OCI-LY7 (cell line): Measurements from ENCODE around the gene ALDH1A2.

Source experiments
- EZH2phosphoT487 ChIP-seq: fragments of 200-600 bp; sonication (generic); IDR thresholded peaks from 2 replicates; pipeline ENCODE4 v1.6.1; 2018; ENCODE audit warnings: low read depth, borderline replicate concordance, mild to moderate bottlenecking, mixed run types, antibody characterized with exemption, low read length, moderate library complexity, mixed read lengths
- TF ChIP-seq, protein P1 (sequence below): fragments of 200-600 bp; sonication (generic); conservative IDR thresholded peaks from 2 replicates; pipeline ENCODE4 v1.5.1; 2014; ENCODE audit warnings: mild to moderate bottlenecking, antibody characterized with exemption, low read length, moderate library complexity, mixed read lengths

- TF ChIP-seq, protein P1, sequence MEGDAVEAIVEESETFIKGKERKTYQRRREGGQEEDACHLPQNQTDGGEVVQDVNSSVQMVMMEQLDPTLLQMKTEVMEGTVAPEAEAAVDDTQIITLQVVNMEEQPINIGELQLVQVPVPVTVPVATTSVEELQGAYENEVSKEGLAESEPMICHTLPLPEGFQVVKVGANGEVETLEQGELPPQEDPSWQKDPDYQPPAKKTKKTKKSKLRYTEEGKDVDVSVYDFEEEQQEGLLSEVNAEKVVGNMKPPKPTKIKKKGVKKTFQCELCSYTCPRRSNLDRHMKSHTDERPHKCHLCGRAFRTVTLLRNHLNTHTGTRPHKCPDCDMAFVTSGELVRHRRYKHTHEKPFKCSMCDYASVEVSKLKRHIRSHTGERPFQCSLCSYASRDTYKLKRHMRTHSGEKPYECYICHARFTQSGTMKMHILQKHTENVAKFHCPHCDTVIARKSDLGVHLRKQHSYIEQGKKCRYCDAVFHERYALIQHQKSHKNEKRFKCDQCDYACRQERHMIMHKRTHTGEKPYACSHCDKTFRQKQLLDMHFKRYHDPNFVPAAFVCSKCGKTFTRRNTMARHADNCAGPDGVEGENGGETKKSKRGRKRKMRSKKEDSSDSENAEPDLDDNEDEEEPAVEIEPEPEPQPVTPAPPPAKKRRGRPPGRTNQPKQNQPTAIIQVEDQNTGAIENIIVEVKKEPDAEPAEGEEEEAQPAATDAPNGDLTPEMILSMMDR, result no peak
- no peak for TF ChIP-seq EZH2phosphoT487
Measured at GRCh38 chr15:58042006-58042405, 23.5 kb downstream of the ALDH1A2 start.
